HEK293 (cell line): ENCODE results near the gene SLC39A1.

Experiments
- CTCF ChIP-seq: fragments of 450-650 bp; formaldehyde crosslinking; IDR thresholded peaks from 2 replicates; pipeline ENCODE4 v1.5.1; 2016; ENCODE audit warnings: missing biosample characterization, missing genetic modification characterization
- REST ChIP-seq: fragments of 450-650 bp; formaldehyde crosslinking; IDR thresholded peaks from 2 replicates; pipeline ENCODE4 v1.5.1; 2016; ENCODE audit warnings: missing biosample characterization, missing genetic modification characterization
- ZNF2 ChIP-seq: fragments of 450-650 bp; formaldehyde crosslinking; IDR thresholded peaks from 2 replicates; pipeline ENCODE4 v1.5.1; 2016; ENCODE audit warnings: missing biosample characterization, missing genetic modification characterization
- ZNF24 ChIP-seq: fragments of 450-650 bp; formaldehyde crosslinking; IDR thresholded peaks from 2 replicates; pipeline ENCODE4 v1.5.1; 2016; ENCODE audit warnings: missing biosample characterization, missing genetic modification characterization
- ZNF324 ChIP-seq: fragments of 450-650 bp; formaldehyde crosslinking; IDR thresholded peaks from 2 replicates; pipeline ENCODE4 v1.5.1; 2016; ENCODE audit warnings: missing biosample characterization, missing genetic modification characterization
- ZNF610 ChIP-seq: fragments of 450-650 bp; formaldehyde crosslinking; IDR thresholded peaks from 2 replicates; pipeline ENCODE4 v1.5.1; 2016; ENCODE audit warnings: missing biosample characterization, missing genetic modification characterization, borderline replicate concordance
- TF ChIP-seq, protein P1 (sequence below): fragments of 450-650 bp; formaldehyde crosslinking; IDR thresholded peaks from 2 replicates; pipeline ENCODE4 v1.5.1; 2016; ENCODE audit warnings: missing biosample characterization, missing genetic modification characterization, borderline replicate concordance
- TF ChIP-seq, protein P2 (sequence below): fragments of 450-650 bp; formaldehyde crosslinking; IDR thresholded peaks from 2 replicates; pipeline ENCODE4 v1.5.1; 2017; ENCODE audit warnings: missing biosample characterization, missing genetic modification characterization
- TF ChIP-seq, protein P3 (sequence below): fragments of 450-650 bp; formaldehyde crosslinking; IDR thresholded peaks from 2 replicates; pipeline ENCODE4 v1.5.1; 2016; ENCODE audit warnings: missing biosample characterization, missing genetic modification characterization

DNA sequence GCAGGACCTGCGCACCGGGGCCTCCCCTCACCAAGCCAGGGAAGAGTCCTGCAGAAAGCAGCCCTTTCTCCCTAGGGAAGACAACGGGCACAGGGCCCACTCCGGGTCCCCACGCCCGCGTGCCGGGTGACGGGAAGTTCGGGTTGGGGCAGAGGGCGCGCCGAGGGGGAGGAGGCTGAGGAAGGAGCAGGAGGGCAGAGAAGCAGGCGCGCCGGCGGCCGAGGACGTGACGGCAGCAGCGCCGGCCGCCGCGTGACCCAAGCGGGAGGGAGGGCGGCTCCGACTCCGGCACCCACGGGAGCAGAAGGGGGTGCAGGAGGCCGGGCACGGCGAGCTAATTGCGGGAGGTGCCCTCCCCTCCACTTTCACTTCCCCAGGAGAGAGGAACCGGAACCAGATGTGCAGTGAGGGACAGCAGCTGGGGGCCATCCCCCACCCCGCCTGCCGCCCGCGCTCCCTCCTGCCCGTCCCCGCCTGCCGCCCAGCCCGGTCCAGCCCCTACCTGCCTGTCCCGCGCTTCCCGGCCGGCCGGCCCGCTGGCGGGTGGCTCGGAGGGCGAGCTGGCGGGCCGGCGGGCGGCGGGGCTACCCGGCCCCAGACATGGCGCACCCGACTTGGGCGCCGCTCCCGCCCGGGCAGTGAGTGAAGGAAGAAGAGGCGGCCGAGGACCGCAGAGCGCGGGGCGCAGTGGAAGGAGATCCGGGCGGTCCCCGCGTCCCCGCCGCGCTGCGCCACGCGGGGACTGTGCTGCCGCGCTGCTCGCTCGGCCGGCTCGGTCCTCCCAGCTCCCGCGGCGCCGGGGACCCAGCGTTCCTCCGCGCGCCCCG, 17.3 kb downstream of the SLC39A1 start:
- TF ChIP-seq ZNF24 (no peak), ZNF324 (tag by site-specific recombination) (peak; percentile 42; the same call in 1 of the 2 replicates), ZNF2 (peak; percentile 40; the same call in 1 of the 2 replicates), ZNF610 (tag by site-specific recombination) (peak; percentile 54; the same call in 1 of the 2 replicates), REST (tag by site-specific recombination) (no peak), CTCF (tag by site-specific recombination) (peak; percentile 29; the same call in 1 of the 2 replicates)
- TF ChIP-seq, protein P1, sequence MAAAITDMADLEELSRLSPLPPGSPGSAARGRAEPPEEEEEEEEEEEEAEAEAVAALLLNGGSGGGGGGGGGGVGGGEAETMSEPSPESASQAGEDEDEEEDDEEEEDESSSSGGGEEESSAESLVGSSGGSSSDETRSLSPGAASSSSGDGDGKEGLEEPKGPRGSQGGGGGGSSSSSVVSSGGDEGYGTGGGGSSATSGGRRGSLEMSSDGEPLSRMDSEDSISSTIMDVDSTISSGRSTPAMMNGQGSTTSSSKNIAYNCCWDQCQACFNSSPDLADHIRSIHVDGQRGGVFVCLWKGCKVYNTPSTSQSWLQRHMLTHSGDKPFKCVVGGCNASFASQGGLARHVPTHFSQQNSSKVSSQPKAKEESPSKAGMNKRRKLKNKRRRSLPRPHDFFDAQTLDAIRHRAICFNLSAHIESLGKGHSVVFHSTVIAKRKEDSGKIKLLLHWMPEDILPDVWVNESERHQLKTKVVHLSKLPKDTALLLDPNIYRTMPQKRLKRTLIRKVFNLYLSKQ (tag by site-specific recombination), result no peak
- TF ChIP-seq, protein P2, sequence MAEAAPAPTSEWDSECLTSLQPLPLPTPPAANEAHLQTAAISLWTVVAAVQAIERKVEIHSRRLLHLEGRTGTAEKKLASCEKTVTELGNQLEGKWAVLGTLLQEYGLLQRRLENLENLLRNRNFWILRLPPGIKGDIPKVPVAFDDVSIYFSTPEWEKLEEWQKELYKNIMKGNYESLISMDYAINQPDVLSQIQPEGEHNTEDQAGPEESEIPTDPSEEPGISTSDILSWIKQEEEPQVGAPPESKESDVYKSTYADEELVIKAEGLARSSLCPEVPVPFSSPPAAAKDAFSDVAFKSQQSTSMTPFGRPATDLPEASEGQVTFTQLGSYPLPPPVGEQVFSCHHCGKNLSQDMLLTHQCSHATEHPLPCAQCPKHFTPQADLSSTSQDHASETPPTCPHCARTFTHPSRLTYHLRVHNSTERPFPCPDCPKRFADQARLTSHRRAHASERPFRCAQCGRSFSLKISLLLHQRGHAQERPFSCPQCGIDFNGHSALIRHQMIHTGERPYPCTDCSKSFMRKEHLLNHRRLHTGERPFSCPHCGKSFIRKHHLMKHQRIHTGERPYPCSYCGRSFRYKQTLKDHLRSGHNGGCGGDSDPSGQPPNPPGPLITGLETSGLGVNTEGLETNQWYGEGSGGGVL (tag by site-specific recombination), result peak; percentile 69
- TF ChIP-seq, protein P3, sequence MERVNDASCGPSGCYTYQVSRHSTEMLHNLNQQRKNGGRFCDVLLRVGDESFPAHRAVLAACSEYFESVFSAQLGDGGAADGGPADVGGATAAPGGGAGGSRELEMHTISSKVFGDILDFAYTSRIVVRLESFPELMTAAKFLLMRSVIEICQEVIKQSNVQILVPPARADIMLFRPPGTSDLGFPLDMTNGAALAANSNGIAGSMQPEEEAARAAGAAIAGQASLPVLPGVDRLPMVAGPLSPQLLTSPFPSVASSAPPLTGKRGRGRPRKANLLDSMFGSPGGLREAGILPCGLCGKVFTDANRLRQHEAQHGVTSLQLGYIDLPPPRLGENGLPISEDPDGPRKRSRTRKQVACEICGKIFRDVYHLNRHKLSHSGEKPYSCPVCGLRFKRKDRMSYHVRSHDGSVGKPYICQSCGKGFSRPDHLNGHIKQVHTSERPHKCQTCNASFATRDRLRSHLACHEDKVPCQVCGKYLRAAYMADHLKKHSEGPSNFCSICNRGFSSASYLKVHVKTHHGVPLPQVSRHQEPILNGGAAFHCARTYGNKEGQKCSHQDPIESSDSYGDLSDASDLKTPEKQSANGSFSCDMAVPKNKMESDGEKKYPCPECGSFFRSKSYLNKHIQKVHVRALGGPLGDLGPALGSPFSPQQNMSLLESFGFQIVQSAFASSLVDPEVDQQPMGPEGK, result peak; percentile 80
